K562 (cell line): ENCODE data around the gene CHMP1A. TPM values are rescaled to one million over a fixed set of nuclear protein-coding genes. Genes with fewer than 3 reads are reported as not detected.

Experiments used
- CEBPB ChIP-seq: fragments of 450-650 bp; IDR thresholded peaks from 2 replicates; pipeline ENCODE4 v1.6.1; 2016; ENCODE audit warnings: missing genetic modification characterization, missing compliant biosample characterization
- HDAC2 ChIP-seq: fragments of 450-650 bp; IDR thresholded peaks from 2 replicates; pipeline ENCODE4 v1.6.1; 2016; ENCODE audit warnings: mild to moderate bottlenecking
- LEF1 ChIP-seq: fragments of 450-650 bp; IDR thresholded peaks from 2 replicates; pipeline ENCODE4 v1.6.1; 2016; ENCODE audit warnings: mild to moderate bottlenecking
- MTA3 ChIP-seq: fragments of 450-650 bp; formaldehyde crosslinking; IDR thresholded peaks from 2 replicates; pipeline ENCODE4 v1.6.1; 2017; ENCODE audit warnings: mild to moderate bottlenecking, borderline replicate concordance
- POU5F1 ChIP-seq: fragments of 150-350 bp; IDR thresholded peaks from 2 replicates; pipeline ENCODE4 v1.6.1; 2014; ENCODE audit warnings: borderline replicate concordance, low read length, low read depth, mild to moderate bottlenecking; ENCODE audit not compliant: partially characterized antibody
- RAD51 ChIP-seq: fragments of 450-650 bp; IDR thresholded peaks from 2 replicates; pipeline ENCODE4 v1.7.1; 2016; ENCODE audit warnings: low read depth, mild to moderate bottlenecking, borderline replicate concordance
- SPI1 ChIP-seq: IDR thresholded peaks from 2 replicates; pipeline ENCODE4 v1.6.1; 2011; ENCODE audit warnings: low read depth, low read length, control low read depth, borderline replicate concordance
- ZBTB7A ChIP-seq: IDR thresholded peaks from 2 replicates; pipeline ENCODE4 v1.6.1; 2011; ENCODE audit warnings: low read depth, mild to moderate bottlenecking, low read length, moderate library complexity, borderline replicate concordance; ENCODE audit not compliant: control insufficient read depth
- ZNF121 ChIP-seq: sonication (generic); formaldehyde crosslinking; conservative IDR thresholded peaks from 2 replicates; pipeline ENCODE4 v1.8.0; 2022; ENCODE audit warnings: missing genetic modification reagents
- ZNF41 ChIP-seq: fragments of 250-450 bp; sonication (Bioruptor Pico); conservative IDR thresholded peaks from 2 replicates; pipeline ENCODE4 v1.4.0; 2020; ENCODE audit warnings: mild to moderate bottlenecking
- ZNF699 ChIP-seq: fragments of 250-450 bp; sonication (Bioruptor Pico); IDR thresholded peaks from 2 replicates; pipeline ENCODE4 v1.8.0; 2021; ENCODE audit warnings: mild to moderate bottlenecking, moderate library complexity; ENCODE audit not compliant: insufficient replicate concordance
- ZNF766 ChIP-seq: fragments of 200-800 bp; sonication (Bioruptor generic); conservative IDR thresholded peaks from 2 replicates; pipeline ENCODE4 v1.6.1; 2016; ENCODE audit warnings: missing genetic modification characterization, missing compliant biosample characterization
- polyA plus RNA-seq, 8 experiments: library from polyadenylated mRNA; depleted of rRNA in 4 of 8; stranded (reverse) in 5 of 8; unstranded in 3 of 8; fragments of >200 nt; fragmentation: Nextera tagmentation in 2 of 8; fragmentation: Illumina TruSeq in 1 of 8; extraction: Ambion mirVana in 2 of 8; extraction: Trizol in 1 of 8; gene quantifications; 2 replicates each; pipeline versions ENCODE4 v1.2.1 to v1.2.3, GENCODE V29; 2011 to 2014; ENCODE audit warnings: inconsistent platforms in 1 of 8, missing spikeins in 1 of 8
- total RNA-seq, 7 experiments: library from RNA; depleted of rRNA in 6 of 7; stranded (reverse); fragments of >200 nt in 6 of 7; fragmentation: Illumina TruSeq in 2 of 7; extraction: Trizol in 2 of 7; gene quantifications; 2 replicates each; pipeline versions ENCODE4 v1.2.1 to v1.2.3, GENCODE V29; 2011 to 2021; ENCODE audit warnings: low replicate concordance in 1 of 7
- TF ChIP-seq, protein P1 (sequence below): fragments of 450-650 bp; formaldehyde crosslinking; IDR thresholded peaks from 2 replicates; pipeline ENCODE4 v1.4.0; 2022; ENCODE audit warnings: missing genetic modification characterization
- TF ChIP-seq, protein P2 (sequence below): fragments of 250-450 bp; sonication (Bioruptor Pico); IDR thresholded peaks from 2 replicates; pipeline ENCODE4 v1.8.0; 2021; ENCODE audit warnings: borderline replicate concordance, mild to moderate bottlenecking, moderate library complexity; ENCODE audit not compliant: poor library complexity, severe bottlenecking
- TF ChIP-seq, protein P3 (sequence below): IDR thresholded peaks from 2 replicates; pipeline ENCODE4 v1.6.1; 2014; ENCODE audit warnings: antibody characterized with exemption
- TF ChIP-seq, protein P4 (sequence below): fragments of 250-450 bp; sonication (Bioruptor Pico); IDR thresholded peaks from 2 replicates; pipeline ENCODE4 v1.5.0; 2021
- TF ChIP-seq, protein P5 (sequence below): fragments of 450-650 bp; formaldehyde crosslinking; conservative IDR thresholded peaks from 2 replicates; pipeline ENCODE4 v1.4.0; 2022; ENCODE audit warnings: mild to moderate bottlenecking, missing genetic modification characterization

The CHMP1A gene
- total and polyA plus RNA-seq, 9 of the 15 experiments (the other 6 are each of a cell fraction or from before 2014, with no cell fraction given), result 0.83 to 79.9 (median 45.2) TPM

DNA sequence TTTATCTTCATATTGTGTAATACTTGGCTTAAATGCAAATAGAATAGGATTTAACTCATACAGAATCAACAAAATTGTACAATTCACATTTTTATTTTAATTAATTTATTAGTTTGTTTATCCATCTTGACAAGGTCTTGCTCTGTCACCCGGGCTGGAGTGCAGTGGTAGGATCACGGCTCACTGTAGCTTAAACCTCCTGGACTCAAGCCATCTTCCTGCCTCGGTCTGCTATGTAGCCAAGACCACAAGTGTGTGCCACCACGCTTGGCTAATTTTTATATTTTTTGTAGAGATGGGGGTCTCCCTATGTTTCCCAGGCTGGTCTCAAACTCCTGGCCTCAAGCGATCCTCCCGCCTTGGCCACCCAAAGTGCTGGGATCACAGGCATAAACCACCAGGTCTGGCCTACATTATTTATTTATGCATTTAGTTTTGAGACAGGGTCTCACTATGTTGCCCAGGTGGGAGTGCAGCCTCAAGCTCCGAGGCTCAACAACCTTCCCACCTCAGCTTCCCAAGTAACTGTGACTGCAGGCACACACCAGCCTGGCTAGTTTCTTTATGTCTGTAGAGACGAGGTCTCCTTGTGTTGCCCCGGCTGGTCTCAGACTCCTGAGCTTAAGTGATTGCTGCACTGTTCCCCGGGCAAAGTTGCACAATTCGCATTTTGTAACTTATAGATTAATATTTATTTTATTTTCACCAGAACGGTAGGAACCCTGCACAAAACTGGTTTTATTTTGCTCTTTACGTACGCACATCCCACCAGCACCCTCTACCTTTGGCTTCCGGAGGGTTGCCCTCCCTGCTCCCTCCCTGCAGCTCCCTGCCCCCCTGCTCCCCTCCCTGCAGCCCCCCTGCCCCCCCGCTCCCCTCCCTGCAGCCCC is 39.2 kb downstream of the CHMP1A start (continued):
- TF ChIP-seq, protein P1, sequence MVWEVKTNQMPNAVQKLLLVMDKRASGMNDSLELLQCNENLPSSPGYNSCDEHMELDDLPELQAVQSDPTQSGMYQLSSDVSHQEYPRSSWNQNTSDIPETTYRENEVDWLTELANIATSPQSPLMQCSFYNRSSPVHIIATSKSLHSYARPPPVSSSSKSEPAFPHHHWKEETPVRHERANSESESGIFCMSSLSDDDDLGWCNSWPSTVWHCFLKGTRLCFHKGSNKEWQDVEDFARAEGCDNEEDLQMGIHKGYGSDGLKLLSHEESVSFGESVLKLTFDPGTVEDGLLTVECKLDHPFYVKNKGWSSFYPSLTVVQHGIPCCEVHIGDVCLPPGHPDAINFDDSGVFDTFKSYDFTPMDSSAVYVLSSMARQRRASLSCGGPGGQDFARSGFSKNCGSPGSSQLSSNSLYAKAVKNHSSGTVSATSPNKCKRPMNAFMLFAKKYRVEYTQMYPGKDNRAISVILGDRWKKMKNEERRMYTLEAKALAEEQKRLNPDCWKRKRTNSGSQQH (CRISPR knock-in tag), result no peak
- no peak for TF ChIP-seq ZNF41
- TF ChIP-seq POU5F1, result no peak
- no peak for TF ChIP-seq ZBTB7A
- no peak for TF ChIP-seq ZNF699
- TF ChIP-seq, protein P2, sequence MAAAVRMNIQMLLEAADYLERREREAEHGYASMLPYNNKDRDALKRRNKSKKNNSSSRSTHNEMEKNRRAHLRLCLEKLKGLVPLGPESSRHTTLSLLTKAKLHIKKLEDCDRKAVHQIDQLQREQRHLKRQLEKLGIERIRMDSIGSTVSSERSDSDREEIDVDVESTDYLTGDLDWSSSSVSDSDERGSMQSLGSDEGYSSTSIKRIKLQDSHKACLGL (CRISPR knock-in tag), result no peak
- no peak for TF ChIP-seq RAD51
- TF ChIP-seq MTA3, result no peak
- TF ChIP-seq, protein P3, sequence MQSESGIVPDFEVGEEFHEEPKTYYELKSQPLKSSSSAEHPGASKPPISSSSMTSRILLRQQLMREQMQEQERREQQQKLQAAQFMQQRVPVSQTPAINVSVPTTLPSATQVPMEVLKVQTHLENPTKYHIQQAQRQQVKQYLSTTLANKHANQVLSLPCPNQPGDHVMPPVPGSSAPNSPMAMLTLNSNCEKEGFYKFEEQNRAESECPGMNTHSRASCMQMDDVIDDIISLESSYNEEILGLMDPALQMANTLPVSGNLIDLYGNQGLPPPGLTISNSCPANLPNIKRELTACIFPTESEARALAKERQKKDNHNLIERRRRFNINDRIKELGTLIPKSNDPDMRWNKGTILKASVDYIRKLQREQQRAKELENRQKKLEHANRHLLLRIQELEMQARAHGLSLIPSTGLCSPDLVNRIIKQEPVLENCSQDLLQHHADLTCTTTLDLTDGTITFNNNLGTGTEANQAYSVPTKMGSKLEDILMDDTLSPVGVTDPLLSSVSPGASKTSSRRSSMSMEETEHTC, result no peak
- TF ChIP-seq, protein P4, sequence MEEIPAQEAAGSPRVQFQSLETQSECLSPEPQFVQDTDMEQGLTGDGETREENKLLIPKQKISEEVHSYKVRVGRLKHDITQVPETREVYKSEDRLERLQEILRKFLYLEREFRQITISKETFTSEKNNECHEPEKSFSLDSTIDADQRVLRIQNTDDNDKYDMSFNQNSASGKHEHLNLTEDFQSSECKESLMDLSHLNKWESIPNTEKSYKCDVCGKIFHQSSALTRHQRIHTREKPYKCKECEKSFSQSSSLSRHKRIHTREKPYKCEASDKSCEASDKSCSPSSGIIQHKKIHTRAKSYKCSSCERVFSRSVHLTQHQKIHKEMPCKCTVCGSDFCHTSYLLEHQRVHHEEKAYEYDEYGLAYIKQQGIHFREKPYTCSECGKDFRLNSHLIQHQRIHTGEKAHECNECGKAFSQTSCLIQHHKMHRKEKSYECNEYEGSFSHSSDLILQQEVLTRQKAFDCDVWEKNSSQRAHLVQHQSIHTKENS (CRISPR knock-in tag), result no peak
- TF ChIP-seq HDAC2, result no peak
- no peak for TF ChIP-seq ZNF766
- TF ChIP-seq, protein P5, sequence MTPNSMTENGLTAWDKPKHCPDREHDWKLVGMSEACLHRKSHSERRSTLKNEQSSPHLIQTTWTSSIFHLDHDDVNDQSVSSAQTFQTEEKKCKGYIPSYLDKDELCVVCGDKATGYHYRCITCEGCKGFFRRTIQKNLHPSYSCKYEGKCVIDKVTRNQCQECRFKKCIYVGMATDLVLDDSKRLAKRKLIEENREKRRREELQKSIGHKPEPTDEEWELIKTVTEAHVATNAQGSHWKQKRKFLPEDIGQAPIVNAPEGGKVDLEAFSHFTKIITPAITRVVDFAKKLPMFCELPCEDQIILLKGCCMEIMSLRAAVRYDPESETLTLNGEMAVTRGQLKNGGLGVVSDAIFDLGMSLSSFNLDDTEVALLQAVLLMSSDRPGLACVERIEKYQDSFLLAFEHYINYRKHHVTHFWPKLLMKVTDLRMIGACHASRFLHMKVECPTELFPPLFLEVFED (CRISPR knock-in tag), result no peak
- TF ChIP-seq SPI1, result no peak
- TF ChIP-seq CEBPB, result peak; percentile 57
- TF ChIP-seq LEF1, result no peak
- TF ChIP-seq ZNF121, result peak; percentile 90
